ENCODE results near the gene SOWAHB.

GRCh38 chr4:76882630-76883029 lies 15.3 kb downstream of the SOWAHB start:
- no peak for TF ChIP-seq CTCF (conservative IDR thresholded peaks at IDR 0.05)
- TF ChIP-seq EZH2 (IDR thresholded peaks at IDR 0.05; ENCODE audit: low read depth): no peak
